HEK293T (cell line): ENCODE results near the gene PMS2.

ENCODE experiments used
- CTCF ChIA-PET: fragments of 350-600 bp; formaldehyde crosslinking; extraction: SDS; loops from one replicate; lab custom pipeline; 2021; ENCODE audit warnings: antibody characterized with exemption, inconsistent platforms; lab: Yijun Ruan, JAX
- POLR2A ChIA-PET: fragments of 350-600 bp; formaldehyde crosslinking; extraction: SDS; loops from one replicate; lab custom pipeline; 2020; ENCODE audit warnings: antibody characterized with exemption, inconsistent platforms; lab: Yijun Ruan, JAX
- DNase-seq: peaks from one replicate; pipeline ENCODE4 v3.0.0; 2012; ENCODE audit warnings: mixed read lengths; ENCODE audit errors: extremely low spot score
- ARNT ChIP-seq: fragments of 450-650 bp; IDR thresholded peaks from 2 replicates; pipeline ENCODE4 v1.6.1; 2017; ENCODE audit warnings: mild to moderate bottlenecking
- BHLHE40 ChIP-seq: fragments of 450-650 bp; IDR thresholded peaks from 2 replicates; pipeline ENCODE4 v1.6.1; 2016; ENCODE audit warnings: mild to moderate bottlenecking, moderate library complexity, borderline replicate concordance
- CTBP1 ChIP-seq: fragments of 450-650 bp; IDR thresholded peaks from 2 replicates; pipeline ENCODE4 v1.6.1; 2016; ENCODE audit warnings: borderline replicate concordance
- ELF4 ChIP-seq: fragments of 450-650 bp; IDR thresholded peaks from 2 replicates; pipeline ENCODE4 v1.6.1; 2017; ENCODE audit warnings: antibody characterized with exemption
- FOXA1 ChIP-seq: fragments of 450-650 bp; IDR thresholded peaks from 2 replicates; pipeline ENCODE4 v1.6.1; 2016; ENCODE audit warnings: mild to moderate bottlenecking
- FOXK2 ChIP-seq: fragments of 450-650 bp; IDR thresholded peaks from 2 replicates; pipeline ENCODE4 v1.6.1; 2016; ENCODE audit warnings: mild to moderate bottlenecking
- FOXM1 ChIP-seq: fragments of 450-650 bp; IDR thresholded peaks from 2 replicates; pipeline ENCODE4 v1.6.1; 2017; ENCODE audit warnings: mild to moderate bottlenecking, borderline replicate concordance
- HDGF ChIP-seq: fragments of 450-650 bp; IDR thresholded peaks from 2 replicates; pipeline ENCODE4 v1.6.1; 2017; ENCODE audit warnings: antibody characterized with exemption, borderline replicate concordance
- L3MBTL2 ChIP-seq: fragments of 450-650 bp; conservative IDR thresholded peaks from 2 replicates; pipeline ENCODE4 v1.6.1; 2016; ENCODE audit warnings: mild to moderate bottlenecking
- LEF1 ChIP-seq: fragments of 450-650 bp; IDR thresholded peaks from 2 replicates; pipeline ENCODE4 v1.6.1; 2017; ENCODE audit warnings: mild to moderate bottlenecking, borderline replicate concordance
- NFRKB ChIP-seq: fragments of 450-650 bp; IDR thresholded peaks from 2 replicates; pipeline ENCODE4 v1.6.1; 2016; ENCODE audit warnings: mild to moderate bottlenecking, moderate library complexity
- PKNOX1 ChIP-seq: fragments of 450-650 bp; IDR thresholded peaks from 2 replicates; pipeline ENCODE4 v1.6.1; 2016
- SP1 ChIP-seq: fragments of 450-650 bp; IDR thresholded peaks from 2 replicates; pipeline ENCODE4 v1.6.1; 2017
- SUZ12 ChIP-seq: fragments of 450-650 bp; IDR thresholded peaks from 2 replicates; pipeline ENCODE4 v1.6.1; 2016; ENCODE audit warnings: mild to moderate bottlenecking
- TARDBP ChIP-seq: fragments of 450-650 bp; IDR thresholded peaks from 2 replicates; pipeline ENCODE4 v1.6.1; 2016
- ZNF384 ChIP-seq: fragments of 450-650 bp; IDR thresholded peaks from 2 replicates; pipeline ENCODE4 v1.6.1; 2016

Gene PMS2

DNA sequence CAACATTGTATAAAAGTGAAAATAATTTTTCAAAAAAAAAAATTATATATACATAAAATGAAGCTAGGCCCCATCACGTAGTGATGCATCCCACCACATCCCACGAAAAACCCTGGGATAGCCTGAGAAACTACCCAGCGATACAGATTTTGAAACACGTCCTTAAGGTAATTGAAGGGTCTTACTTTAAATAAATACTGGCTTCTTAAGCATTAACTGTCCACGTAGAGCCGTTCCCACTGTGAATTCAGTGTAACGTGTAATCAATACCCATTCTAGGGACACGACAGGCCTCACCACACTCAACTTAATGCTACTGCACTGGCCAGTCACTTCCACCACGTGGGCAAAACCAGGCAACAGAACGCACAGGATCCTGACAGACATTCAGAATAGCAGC is 26.3 kb upstream of the PMS2 start:
- CTCF ChIA-PET, result no interaction called here

DNA sequence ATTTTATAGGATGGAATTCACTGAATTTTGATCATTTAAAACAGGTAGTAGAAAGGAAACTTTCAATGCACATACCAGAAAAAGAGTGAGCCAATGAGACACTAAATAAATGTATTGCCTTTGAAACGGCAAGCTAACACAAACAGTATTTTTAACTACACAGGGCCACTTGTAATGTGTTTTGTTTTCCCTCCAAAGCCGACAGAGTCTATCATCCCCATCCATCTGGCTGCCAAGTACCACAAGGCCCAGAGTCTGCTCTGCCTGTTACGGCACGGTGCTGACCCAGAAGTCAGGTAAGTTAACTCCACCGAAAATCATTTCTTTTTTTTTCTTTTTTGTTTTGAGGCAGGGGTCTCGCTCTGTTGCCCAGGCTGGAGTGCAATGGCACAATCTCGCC is 23.8 kb upstream of the PMS2 start:
- DNase-seq, result no peak
- ChIA-PET CTCF (no interaction called here), POLR2A (interaction anchor here (0.9 kb wide), 1 partner anchor 24 kb away, joined by 3 read pairs; no protein-coding TSS in a partner anchor)
- TF ChIP-seq PKNOX1 (no peak), HDGF (no peak), FOXK2 (no peak), FOXA1 (no peak), SP1 (no peak), LEF1 (no peak), FOXM1 (no peak), CTBP1 (no peak), NFRKB (no peak), ZNF384 (no peak), TARDBP (no peak), L3MBTL2 (no peak), SUZ12 (no peak), ELF4 (no peak), BHLHE40 (no peak), ARNT (no peak)

More for the DNA sequence above, 26.3 kb upstream of the PMS2 start:
- POLR2A ChIA-PET, result no interaction called here
- TF ChIP-seq ARNT (no peak), LEF1 (no peak), ELF4 (no peak), BHLHE40 (no peak), FOXM1 (no peak), FOXA1 (no peak)
- DNase-seq, result no peak

GRCh38 chr7:6032167-6032566 is 23.3 kb upstream of the PMS2 start:
- no peak for TF ChIP-seq FOXK2
- TF ChIP-seq HDGF, result no peak
- no peak for TF ChIP-seq BHLHE40
- TF ChIP-seq NFRKB, result no peak
- no peak for TF ChIP-seq FOXM1
- TF ChIP-seq PKNOX1, result no peak
- ChIA-PET POLR2A (interaction anchor here (0.9 kb wide), 1 partner anchor 24 kb away, joined by 3 read pairs; no protein-coding TSS in a partner anchor), CTCF (no interaction called here)
- DNase-seq, result no peak

GRCh38 chr7:6031567-6031966 is 22.7 kb upstream of the PMS2 start:
- DNase-seq, result no peak
- POLR2A ChIA-PET, result interaction anchor here (0.9 kb wide), 1 partner anchor 25 kb away, joined by 3 read pairs; no protein-coding TSS in a partner anchor
- CTCF ChIA-PET, result no interaction called here
- TF ChIP-seq ARNT, result no peak
- TF ChIP-seq LEF1, result no peak
- no peak for TF ChIP-seq FOXK2
- no peak for TF ChIP-seq TARDBP
- no peak for TF ChIP-seq SP1
- TF ChIP-seq FOXA1, result no peak
- no peak for TF ChIP-seq CTBP1
- no peak for TF ChIP-seq HDGF
- no peak for TF ChIP-seq NFRKB
- no peak for TF ChIP-seq FOXM1
- no peak for TF ChIP-seq ZNF384
- no peak for TF ChIP-seq ELF4
- no peak for TF ChIP-seq BHLHE40
- TF ChIP-seq SUZ12, result no peak
- TF ChIP-seq PKNOX1, result no peak
- TF ChIP-seq L3MBTL2, result no peak

- TF ChIP-seq CTBP1 (no peak), HDGF (no peak), BHLHE40 (no peak), FOXK2 (no peak), NFRKB (no peak), SP1 (no peak), ELF4 (no peak), ZNF384 (no peak), ARNT (no peak), FOXM1 (no peak), L3MBTL2 (no peak), SUZ12 (no peak), LEF1 (no peak), FOXA1 (no peak)
- DNase-seq, result no peak
- CTCF ChIA-PET, result no interaction called here
- POLR2A ChIA-PET, result no interaction called here
Measured at GRCh38 chr7:6030988-6031387, 22.1 kb upstream of the PMS2 start, which contains the start of gene ANKRD61. TSS of gene ANKRD61 (plus strand) at chr7:6031376. CDS start at chr7:6031376, 0 bp downstream.

- ChIA-PET POLR2A (no interaction called here), CTCF (no interaction called here)
- TF ChIP-seq ARNT, result no peak
- no peak for TF ChIP-seq FOXK2
- TF ChIP-seq HDGF, result no peak
- no peak for TF ChIP-seq L3MBTL2
- TF ChIP-seq ELF4, result no peak
- TF ChIP-seq NFRKB, result no peak
- TF ChIP-seq SUZ12, result no peak
- TF ChIP-seq LEF1, result no peak
- TF ChIP-seq CTBP1, result no peak
- TF ChIP-seq PKNOX1, result no peak
- TF ChIP-seq SP1, result no peak
Measured at GRCh38 chr7:6028563-6028962, 19.7 kb upstream of the PMS2 start.

More at GRCh38 chr7:6028563-6028962, 19.7 kb upstream of the PMS2 start:
- DNase-seq, result no peak
